ENCODE data around the gene MATN3.

- TF ChIP-seq POLR2A (IDR thresholded peaks at IDR 0.05), result no peak
- no peak for TF ChIP-seq CTCF (IDR thresholded peaks at IDR 0.05)
Measured at GRCh38 chr2:20052229-20052851, 39.9 kb upstream of the MATN3 start.
